GM23338 (cell line): ENCODE measurements around the gene FOXC2. TPM values are rescaled to one million over a fixed set of nuclear protein-coding genes. Genes with fewer than 3 reads are reported as not detected.

ENCODE experiments used
- ATAC-seq: fragments of 200-7000 bp; cut with Tn5 transposase; 3 replicates; pipeline ENCODE4 v1.9.1; 2020
- DNase-seq: peaks from one replicate; pipeline ENCODE4 v3.0.0-alpha.2; 2015; ENCODE audit warnings: low spot score
- H2AFZ ChIP-seq: fragments of 200-600 bp; sonication (generic); 2 replicates; pipeline ENCODE4 v1.8.0; 2016; ENCODE audit warnings: antibody characterized with exemption, mild to moderate bottlenecking, moderate library complexity
- H3F3A ChIP-seq: fragments of 200-600 bp; sonication (generic); replicated peaks from 2 replicates; pipeline ENCODE4 v1.8.0; 2017; ENCODE audit warnings: antibody characterized with exemption, mixed run types, low read depth
- H3K27ac ChIP-seq: fragments of 200-600 bp; sonication (generic); 2 replicates; pipeline ENCODE4 v1.6.1; 2016; ENCODE audit warnings: low read depth
- H3K27me3 ChIP-seq: fragments of 200-600 bp; sonication (generic); 2 replicates; pipeline ENCODE4 v1.8.0; 2016; ENCODE audit warnings: mild to moderate bottlenecking, mixed run types, moderate library complexity; ENCODE audit not compliant: insufficient read depth
- H3K36me3 ChIP-seq: fragments of 200-600 bp; sonication (generic); 2 replicates; pipeline ENCODE4 v1.8.0; 2016; ENCODE audit warnings: mild to moderate bottlenecking; ENCODE audit not compliant: insufficient read depth
- H3K4me1 ChIP-seq: fragments of 200-600 bp; sonication (generic); 2 replicates; pipeline ENCODE4 v1.8.0; 2016; ENCODE audit warnings: mild to moderate bottlenecking, moderate library complexity; ENCODE audit not compliant: insufficient read depth
- H3K4me2 ChIP-seq: fragments of 200-600 bp; sonication (generic); 2 replicates; pipeline ENCODE4 v1.7.1; 2017; ENCODE audit warnings: mixed run types
- H3K4me3 ChIP-seq: fragments of 200-600 bp; sonication (generic); 2 replicates; pipeline ENCODE4 v1.6.1; 2016; ENCODE audit warnings: mixed run types
- H3K79me2 ChIP-seq: fragments of 200-600 bp; sonication (generic); replicated peaks from 2 replicates; pipeline ENCODE4 v1.8.0; 2017; ENCODE audit warnings: mild to moderate bottlenecking; ENCODE audit not compliant: insufficient read depth
- H3K9me2 ChIP-seq: fragments of 200-600 bp; sonication (generic); 2 replicates; pipeline ENCODE4 v1.8.0; 2017; ENCODE audit not compliant: insufficient read depth
- H4K20me1 ChIP-seq: fragments of 200-600 bp; sonication (generic); replicated peaks from 2 replicates; pipeline ENCODE4 v1.8.0; 2017; ENCODE audit warnings: mild to moderate bottlenecking; ENCODE audit not compliant: insufficient read depth
- H3K27ac Mint-ChIP-seq: 2 replicates; pipeline ENCODE4 v1.8.0; 2020; ENCODE audit warnings: inconsistent platforms, mild to moderate bottlenecking, moderate library complexity, mixed read lengths
- H3K27me3 Mint-ChIP-seq: 3 replicates; pipeline ENCODE4 v1.8.0; 2022; ENCODE audit warnings: low read depth, mild to moderate bottlenecking, moderate library complexity, mixed read lengths, inconsistent platforms; ENCODE audit not compliant: insufficient read depth, poor library complexity
- H3K36me3 Mint-ChIP-seq: 3 replicates; pipeline ENCODE4 v1.8.0; 2021; ENCODE audit warnings: low read depth, mild to moderate bottlenecking, inconsistent platforms, moderate library complexity, mixed read lengths
- H3K4me1 Mint-ChIP-seq: 3 replicates; pipeline ENCODE4 v1.8.0; 2020; ENCODE audit warnings: mild to moderate bottlenecking, inconsistent platforms, mixed read lengths
- H3K4me3 Mint-ChIP-seq: 3 replicates; pipeline ENCODE4 v1.8.0; 2021; ENCODE audit warnings: moderate library complexity, mild to moderate bottlenecking, inconsistent platforms, mixed read lengths
- H3K9me3 Mint-ChIP-seq: 3 replicates; pipeline ENCODE4 v1.8.0; 2020; ENCODE audit warnings: moderate library complexity, mild to moderate bottlenecking, inconsistent platforms, mixed read lengths
- CREB1 ChIP-seq: fragments of 250-450 bp; sonication (Bioruptor Pico); IDR thresholded peaks from 2 replicates; pipeline ENCODE4 v1.5.0; 2020; ENCODE audit warnings: low read depth, mild to moderate bottlenecking, moderate library complexity
- CTCF ChIP-seq, 2 experiments: fragments of 200-600 bp in 1 of 2; sonication (generic) in 1 of 2; conservative IDR thresholded peaks; 2 replicates each; pipeline versions ENCODE4 v1.5.1 to v1.6.1; 2016 to 2017; ENCODE audit warnings: antibody characterized with exemption in 2 of 2, low read depth in 2 of 2, mild to moderate bottlenecking in 2 of 2, moderate library complexity in 1 of 2
- ETS1 ChIP-seq: IDR thresholded peaks from 2 replicates; pipeline ENCODE4 v1.6.1; 2016; ENCODE audit warnings: antibody characterized with exemption
- EZH2 ChIP-seq: fragments of 200-600 bp; sonication (generic); IDR thresholded peaks from one replicate; pipeline ENCODE4 v1.8.0; 2017; ENCODE audit warnings: antibody characterized with exemption, mild to moderate bottlenecking, low read depth; ENCODE audit not compliant: unreplicated experiment
- JUNB ChIP-seq: IDR thresholded peaks from one replicate; pipeline ENCODE4 v1.6.1; 2016; ENCODE audit warnings: antibody characterized with exemption; ENCODE audit not compliant: unreplicated experiment
- ZNF114 ChIP-seq: fragments of 250-450 bp; sonication (Bioruptor Pico); IDR thresholded peaks from 2 replicates; pipeline ENCODE4 v1.5.0; 2020; ENCODE audit warnings: mild to moderate bottlenecking, moderate library complexity
- ZNF331 ChIP-seq: fragments of 250-450 bp; sonication (Bioruptor Pico); IDR thresholded peaks from 2 replicates; pipeline ENCODE4 v1.5.0; 2020; ENCODE audit warnings: low read depth, mild to moderate bottlenecking, moderate library complexity
- long read RNA-seq: library from polyadenylated mRNA; unstranded; transcript quantifications from one replicate; pipeline ENCODE4 v2.0.0, GENCODE V29; 2020; ENCODE audit not compliant: unreplicated experiment
- polyA plus RNA-seq: library from polyadenylated mRNA; unstranded; fragments of >200 nt; fragmentation: Nextera tagmentation; extraction: Ambion mirVana; gene quantifications from 2 replicates; pipeline ENCODE4 v1.2.1, GENCODE V29; 2016
- total RNA-seq: library from RNA; depleted of rRNA; stranded (reverse); fragments of >200 nt; shearing (Covaris generic); gene quantifications from 2 replicates; pipeline ENCODE4 v1.2.3, GENCODE V29; 2014; rRNA removed
- TF ChIP-seq, protein P1 (sequence below): IDR thresholded peaks from one replicate; pipeline ENCODE4 v1.6.1; 2018; ENCODE audit warnings: antibody characterized with exemption; ENCODE audit not compliant: unreplicated experiment

FOXC2 gene
- not detected in 2 replicates for total RNA-seq
- polyA plus RNA-seq, result 0.14 and 0.16 TPM in 2 replicates
- long read RNA-seq, result 0 reads

GRCh38 chr16:86566601-86566965 is at the start of gene FOXC2:
FOXC2 (plus strand) TSS chr16:86566829; CDS start chr16:86567336, 507 bp downstream.
- no peaks in the 10 kb centered on the region for H3K9me2 ChIP-seq
- H3K4me1 Mint-ChIP-seq, result peaks cover 49% of the 10 kb centered on the region
- H3K4me2 ChIP-seq, result peak within 1 kb of the TSS; percentile 80
- H3K79me2 ChIP-seq, result no peaks in the 10 kb centered on the region
- H3K27me3 Mint-ChIP-seq, result peaks cover 83% of the 10 kb centered on the region
- peaks cover 90% of the 10 kb centered on the region for H3K27me3 ChIP-seq
- H3F3A ChIP-seq, result peaks cover 7% of the 10 kb centered on the region
- no peaks in the 10 kb centered on the region for H3K36me3 Mint-ChIP-seq
- DNase-seq, result peak; percentile 99
- H3K27ac Mint-ChIP-seq, result no peak within 1 kb of the TSS
- peak within 1 kb of the TSS; percentile 57 for H3K4me3 ChIP-seq
- H3K4me3 Mint-ChIP-seq, result peak within 1 kb of the TSS; percentile 62
- TF ChIP-seq, protein P1, sequence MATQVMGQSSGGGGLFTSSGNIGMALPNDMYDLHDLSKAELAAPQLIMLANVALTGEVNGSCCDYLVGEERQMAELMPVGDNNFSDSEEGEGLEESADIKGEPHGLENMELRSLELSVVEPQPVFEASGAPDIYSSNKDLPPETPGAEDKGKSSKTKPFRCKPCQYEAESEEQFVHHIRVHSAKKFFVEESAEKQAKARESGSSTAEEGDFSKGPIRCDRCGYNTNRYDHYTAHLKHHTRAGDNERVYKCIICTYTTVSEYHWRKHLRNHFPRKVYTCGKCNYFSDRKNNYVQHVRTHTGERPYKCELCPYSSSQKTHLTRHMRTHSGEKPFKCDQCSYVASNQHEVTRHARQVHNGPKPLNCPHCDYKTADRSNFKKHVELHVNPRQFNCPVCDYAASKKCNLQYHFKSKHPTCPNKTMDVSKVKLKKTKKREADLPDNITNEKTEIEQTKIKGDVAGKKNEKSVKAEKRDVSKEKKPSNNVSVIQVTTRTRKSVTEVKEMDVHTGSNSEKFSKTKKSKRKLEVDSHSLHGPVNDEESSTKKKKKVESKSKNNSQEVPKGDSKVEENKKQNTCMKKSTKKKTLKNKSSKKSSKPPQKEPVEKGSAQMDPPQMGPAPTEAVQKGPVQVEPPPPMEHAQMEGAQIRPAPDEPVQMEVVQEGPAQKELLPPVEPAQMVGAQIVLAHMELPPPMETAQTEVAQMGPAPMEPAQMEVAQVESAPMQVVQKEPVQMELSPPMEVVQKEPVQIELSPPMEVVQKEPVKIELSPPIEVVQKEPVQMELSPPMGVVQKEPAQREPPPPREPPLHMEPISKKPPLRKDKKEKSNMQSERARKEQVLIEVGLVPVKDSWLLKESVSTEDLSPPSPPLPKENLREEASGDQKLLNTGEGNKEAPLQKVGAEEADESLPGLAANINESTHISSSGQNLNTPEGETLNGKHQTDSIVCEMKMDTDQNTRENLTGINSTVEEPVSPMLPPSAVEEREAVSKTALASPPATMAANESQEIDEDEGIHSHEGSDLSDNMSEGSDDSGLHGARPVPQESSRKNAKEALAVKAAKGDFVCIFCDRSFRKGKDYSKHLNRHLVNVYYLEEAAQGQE, result no peak
- TF ChIP-seq ETS1 (no peak), ZNF114 (no peak), ZNF331 (CRISPR knock-in tag) (no peak), EZH2 (no peak), CREB1 (CRISPR knock-in tag) (0 out of 2 replicates have a peak, but pooled peaks have one; percentile 41), JUNB (peak; percentile 38)
- H3K36me3 ChIP-seq, result no peaks in the 10 kb centered on the region
- H2AFZ ChIP-seq, result peak within 1 kb of the TSS; percentile 52; the same call in 1 of the 2 replicates
- H3K4me1 ChIP-seq, result peaks cover 53% of the 10 kb centered on the region
- peaks cover 5% of the 10 kb centered on the region; the same call in 1 of the 3 replicates for H3K9me3 Mint-ChIP-seq
- peak; percentile 50 for ATAC-seq
- H4K20me1 ChIP-seq, result peaks cover 18% of the 10 kb centered on the region
- no peak within 1 kb of the TSS for H3K27ac ChIP-seq

DNA sequence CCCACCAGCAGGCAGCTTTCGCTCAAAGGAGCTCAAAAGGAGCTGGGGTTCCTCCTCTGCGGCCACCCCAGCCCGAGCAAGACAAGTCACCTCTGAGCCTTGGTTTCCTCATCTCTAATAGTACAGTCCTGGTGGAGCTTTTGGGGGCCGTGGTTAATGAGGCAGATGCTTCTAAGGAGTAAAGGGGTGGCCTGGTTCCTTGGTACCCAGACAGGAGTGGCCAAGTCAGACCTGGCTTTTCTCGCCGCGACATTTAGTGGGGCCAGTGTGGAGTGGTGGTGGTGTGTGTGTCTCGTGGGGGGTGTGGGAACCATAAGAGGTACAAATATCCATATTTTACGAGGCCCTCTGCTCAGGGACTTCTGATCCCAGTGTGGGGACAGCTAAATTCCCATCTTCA is 49.6 kb upstream of the FOXC2 start:
- Histone ChIP-seq H3K36me3 (no peaks in the 10 kb centered on the region), H4K20me1 (peaks cover 11% of the 10 kb centered on the region), H3K27me3 (peaks cover 78% of the 10 kb centered on the region), H3K4me2 (peak overlapping the region; percentile 78), H2AFZ (no peak overlapping the region), H3F3A (0 out of 2 replicates have a peak, but pooled peaks cover 6% of the 10 kb centered on the region), H3K4me1 (peaks cover 22% of the 10 kb centered on the region), H3K27ac (no peak overlapping the region), H3K79me2 (no peaks in the 10 kb centered on the region), H3K4me3 (no peak overlapping the region; the same call in 1 of the 2 replicates), H3K9me2 (no peaks in the 10 kb centered on the region)
- Mint-ChIP-seq H3K4me3 (peak overlapping the region; percentile 32; the same call in 1 of the 3 replicates), H3K27me3 (peaks cover 81% of the 10 kb centered on the region), H3K4me1 (peaks cover 21% of the 10 kb centered on the region), H3K9me3 (no peaks in the 10 kb centered on the region; the same call in 1 of the 3 replicates), H3K27ac (no peak overlapping the region), H3K36me3 (no peaks in the 10 kb centered on the region)
- DNase-seq (no peak), ATAC-seq (no peak)
- no peak for TF ChIP-seq ZNF114
- TF ChIP-seq EZH2, result peak; percentile 17
- TF ChIP-seq JUNB, result no peak
- TF ChIP-seq CTCF (conservative IDR thresholded peaks at IDR 0.05; ENCODE audit: low read depth in 2 of 2), result no peak
